ENCODE measurements around the gene OSTN.

DNA sequence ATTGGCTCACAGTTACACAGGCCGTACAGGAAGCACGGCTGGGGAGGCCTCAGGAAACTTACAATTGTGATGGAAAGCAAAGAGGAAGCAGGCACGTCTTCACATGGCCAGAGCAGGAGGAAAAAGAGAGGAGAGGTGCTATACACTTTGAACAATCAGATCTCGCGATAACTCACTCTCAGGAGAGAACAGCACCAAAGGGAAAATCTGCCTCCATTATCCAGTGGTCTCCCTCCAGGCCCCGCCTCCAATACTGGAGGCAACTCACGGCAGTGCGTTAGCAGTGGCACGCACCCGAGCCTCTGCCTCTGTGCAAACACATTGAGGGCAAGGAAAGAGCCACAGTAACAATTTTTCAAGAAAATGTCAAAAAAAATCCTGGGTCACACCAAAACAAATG lies 11.0 kb downstream of the OSTN start:
- TF ChIP-seq, protein P1, sequence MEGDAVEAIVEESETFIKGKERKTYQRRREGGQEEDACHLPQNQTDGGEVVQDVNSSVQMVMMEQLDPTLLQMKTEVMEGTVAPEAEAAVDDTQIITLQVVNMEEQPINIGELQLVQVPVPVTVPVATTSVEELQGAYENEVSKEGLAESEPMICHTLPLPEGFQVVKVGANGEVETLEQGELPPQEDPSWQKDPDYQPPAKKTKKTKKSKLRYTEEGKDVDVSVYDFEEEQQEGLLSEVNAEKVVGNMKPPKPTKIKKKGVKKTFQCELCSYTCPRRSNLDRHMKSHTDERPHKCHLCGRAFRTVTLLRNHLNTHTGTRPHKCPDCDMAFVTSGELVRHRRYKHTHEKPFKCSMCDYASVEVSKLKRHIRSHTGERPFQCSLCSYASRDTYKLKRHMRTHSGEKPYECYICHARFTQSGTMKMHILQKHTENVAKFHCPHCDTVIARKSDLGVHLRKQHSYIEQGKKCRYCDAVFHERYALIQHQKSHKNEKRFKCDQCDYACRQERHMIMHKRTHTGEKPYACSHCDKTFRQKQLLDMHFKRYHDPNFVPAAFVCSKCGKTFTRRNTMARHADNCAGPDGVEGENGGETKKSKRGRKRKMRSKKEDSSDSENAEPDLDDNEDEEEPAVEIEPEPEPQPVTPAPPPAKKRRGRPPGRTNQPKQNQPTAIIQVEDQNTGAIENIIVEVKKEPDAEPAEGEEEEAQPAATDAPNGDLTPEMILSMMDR (conservative IDR thresholded peaks at IDR 0.05; ENCODE audit: low read depth in 2 of 2): no peak
- TF ChIP-seq POLR2AphosphoS5 (IDR thresholded peaks at IDR 0.05; ENCODE audit: low read depth) (no peak), STAT1 (IDR thresholded peaks at IDR 0.05; ENCODE audit: unreplicated experiment) (no peak), EZH2phosphoT487 (IDR thresholded peaks at IDR 0.05; ENCODE audit: unreplicated experiment) (no peak), ZNF114 (CRISPR knock-in tag; IDR thresholded peaks at IDR 0.05) (no peak), EZH2 (IDR thresholded peaks at IDR 0.05; ENCODE audit: low read depth, unreplicated experiment) (no peak)
- TF ChIP-seq, protein P2, sequence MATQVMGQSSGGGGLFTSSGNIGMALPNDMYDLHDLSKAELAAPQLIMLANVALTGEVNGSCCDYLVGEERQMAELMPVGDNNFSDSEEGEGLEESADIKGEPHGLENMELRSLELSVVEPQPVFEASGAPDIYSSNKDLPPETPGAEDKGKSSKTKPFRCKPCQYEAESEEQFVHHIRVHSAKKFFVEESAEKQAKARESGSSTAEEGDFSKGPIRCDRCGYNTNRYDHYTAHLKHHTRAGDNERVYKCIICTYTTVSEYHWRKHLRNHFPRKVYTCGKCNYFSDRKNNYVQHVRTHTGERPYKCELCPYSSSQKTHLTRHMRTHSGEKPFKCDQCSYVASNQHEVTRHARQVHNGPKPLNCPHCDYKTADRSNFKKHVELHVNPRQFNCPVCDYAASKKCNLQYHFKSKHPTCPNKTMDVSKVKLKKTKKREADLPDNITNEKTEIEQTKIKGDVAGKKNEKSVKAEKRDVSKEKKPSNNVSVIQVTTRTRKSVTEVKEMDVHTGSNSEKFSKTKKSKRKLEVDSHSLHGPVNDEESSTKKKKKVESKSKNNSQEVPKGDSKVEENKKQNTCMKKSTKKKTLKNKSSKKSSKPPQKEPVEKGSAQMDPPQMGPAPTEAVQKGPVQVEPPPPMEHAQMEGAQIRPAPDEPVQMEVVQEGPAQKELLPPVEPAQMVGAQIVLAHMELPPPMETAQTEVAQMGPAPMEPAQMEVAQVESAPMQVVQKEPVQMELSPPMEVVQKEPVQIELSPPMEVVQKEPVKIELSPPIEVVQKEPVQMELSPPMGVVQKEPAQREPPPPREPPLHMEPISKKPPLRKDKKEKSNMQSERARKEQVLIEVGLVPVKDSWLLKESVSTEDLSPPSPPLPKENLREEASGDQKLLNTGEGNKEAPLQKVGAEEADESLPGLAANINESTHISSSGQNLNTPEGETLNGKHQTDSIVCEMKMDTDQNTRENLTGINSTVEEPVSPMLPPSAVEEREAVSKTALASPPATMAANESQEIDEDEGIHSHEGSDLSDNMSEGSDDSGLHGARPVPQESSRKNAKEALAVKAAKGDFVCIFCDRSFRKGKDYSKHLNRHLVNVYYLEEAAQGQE (IDR thresholded peaks at IDR 0.05; ENCODE audit: unreplicated experiment): no peak
- TF ChIP-seq, protein P3, sequence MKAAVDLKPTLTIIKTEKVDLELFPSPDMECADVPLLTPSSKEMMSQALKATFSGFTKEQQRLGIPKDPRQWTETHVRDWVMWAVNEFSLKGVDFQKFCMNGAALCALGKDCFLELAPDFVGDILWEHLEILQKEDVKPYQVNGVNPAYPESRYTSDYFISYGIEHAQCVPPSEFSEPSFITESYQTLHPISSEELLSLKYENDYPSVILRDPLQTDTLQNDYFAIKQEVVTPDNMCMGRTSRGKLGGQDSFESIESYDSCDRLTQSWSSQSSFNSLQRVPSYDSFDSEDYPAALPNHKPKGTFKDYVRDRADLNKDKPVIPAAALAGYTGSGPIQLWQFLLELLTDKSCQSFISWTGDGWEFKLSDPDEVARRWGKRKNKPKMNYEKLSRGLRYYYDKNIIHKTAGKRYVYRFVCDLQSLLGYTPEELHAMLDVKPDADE (IDR thresholded peaks at IDR 0.05): no peak
- TF ChIP-seq, protein P4, sequence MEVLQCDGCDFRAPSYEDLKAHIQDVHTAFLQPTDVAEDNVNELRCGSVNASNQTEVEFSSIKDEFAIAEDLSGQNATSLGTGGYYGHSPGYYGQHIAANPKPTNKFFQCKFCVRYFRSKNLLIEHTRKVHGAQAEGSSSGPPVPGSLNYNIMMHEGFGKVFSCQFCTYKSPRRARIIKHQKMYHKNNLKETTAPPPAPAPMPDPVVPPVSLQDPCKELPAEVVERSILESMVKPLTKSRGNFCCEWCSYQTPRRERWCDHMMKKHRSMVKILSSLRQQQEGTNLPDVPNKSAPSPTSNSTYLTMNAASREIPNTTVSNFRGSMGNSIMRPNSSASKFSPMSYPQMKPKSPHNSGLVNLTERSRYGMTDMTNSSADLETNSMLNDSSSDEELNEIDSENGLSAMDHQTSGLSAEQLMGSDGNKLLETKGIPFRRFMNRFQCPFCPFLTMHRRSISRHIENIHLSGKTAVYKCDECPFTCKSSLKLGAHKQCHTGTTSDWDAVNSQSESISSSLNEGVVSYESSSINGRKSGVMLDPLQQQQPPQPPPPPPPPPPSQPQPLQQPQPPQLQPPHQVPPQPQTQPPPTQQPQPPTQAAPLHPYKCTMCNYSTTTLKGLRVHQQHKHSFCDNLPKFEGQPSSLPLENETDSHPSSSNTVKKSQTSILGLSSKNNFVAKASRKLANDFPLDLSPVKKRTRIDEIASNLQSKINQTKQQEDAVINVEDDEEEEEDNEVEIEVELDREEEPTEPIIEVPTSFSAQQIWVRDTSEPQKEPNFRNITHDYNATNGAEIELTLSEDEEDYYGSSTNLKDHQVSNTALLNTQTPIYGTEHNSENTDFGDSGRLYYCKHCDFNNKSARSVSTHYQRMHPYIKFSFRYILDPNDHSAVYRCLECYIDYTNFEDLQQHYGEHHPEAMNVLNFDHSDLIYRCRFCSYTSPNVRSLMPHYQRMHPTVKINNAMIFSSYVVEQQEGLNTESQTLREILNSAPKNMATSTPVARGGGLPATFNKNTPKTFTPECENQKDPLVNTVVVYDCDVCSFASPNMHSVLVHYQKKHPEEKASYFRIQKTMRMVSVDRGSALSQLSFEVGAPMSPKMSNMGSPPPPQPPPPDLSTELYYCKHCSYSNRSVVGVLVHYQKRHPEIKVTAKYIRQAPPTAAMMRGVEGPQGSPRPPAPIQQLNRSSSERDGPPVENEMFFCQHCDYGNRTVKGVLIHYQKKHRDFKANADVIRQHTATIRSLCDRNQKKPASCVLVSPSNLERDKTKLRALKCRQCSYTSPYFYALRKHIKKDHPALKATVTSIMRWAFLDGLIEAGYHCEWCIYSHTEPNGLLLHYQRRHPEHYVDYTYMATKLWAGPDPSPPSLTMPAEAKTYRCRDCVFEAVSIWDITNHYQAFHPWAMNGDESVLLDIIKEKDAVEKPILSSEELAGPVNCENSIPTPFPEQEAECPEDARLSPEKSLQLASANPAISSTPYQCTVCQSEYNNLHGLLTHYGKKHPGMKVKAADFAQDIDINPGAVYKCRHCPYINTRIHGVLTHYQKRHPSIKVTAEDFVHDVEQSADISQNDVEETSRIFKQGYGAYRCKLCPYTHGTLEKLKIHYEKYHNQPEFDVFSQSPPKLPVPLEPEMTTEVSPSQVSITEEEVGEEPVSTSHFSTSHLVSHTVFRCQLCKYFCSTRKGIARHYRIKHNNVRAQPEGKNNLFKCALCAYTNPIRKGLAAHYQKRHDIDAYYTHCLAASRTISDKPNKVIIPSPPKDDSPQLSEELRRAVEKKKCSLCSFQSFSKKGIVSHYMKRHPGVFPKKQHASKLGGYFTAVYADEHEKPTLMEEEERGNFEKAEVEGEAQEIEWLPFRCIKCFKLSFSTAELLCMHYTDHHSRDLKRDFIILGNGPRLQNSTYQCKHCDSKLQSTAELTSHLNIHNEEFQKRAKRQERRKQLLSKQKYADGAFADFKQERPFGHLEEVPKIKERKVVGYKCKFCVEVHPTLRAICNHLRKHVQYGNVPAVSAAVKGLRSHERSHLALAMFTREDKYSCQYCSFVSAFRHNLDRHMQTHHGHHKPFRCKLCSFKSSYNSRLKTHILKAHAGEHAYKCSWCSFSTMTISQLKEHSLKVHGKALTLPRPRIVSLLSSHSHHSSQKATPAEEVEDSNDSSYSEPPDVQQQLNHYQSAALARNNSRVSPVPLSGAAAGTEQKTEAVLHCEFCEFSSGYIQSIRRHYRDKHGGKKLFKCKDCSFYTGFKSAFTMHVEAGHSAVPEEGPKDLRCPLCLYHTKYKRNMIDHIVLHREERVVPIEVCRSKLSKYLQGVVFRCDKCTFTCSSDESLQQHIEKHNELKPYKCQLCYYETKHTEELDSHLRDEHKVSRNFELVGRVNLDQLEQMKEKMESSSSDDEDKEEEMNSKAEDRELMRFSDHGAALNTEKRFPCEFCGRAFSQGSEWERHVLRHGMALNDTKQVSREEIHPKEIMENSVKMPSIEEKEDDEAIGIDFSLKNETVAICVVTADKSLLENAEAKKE (CRISPR knock-in tag; IDR thresholded peaks at IDR 0.05): no peak

Data from GM23338 (cell line).